GM18517 (cell line): ENCODE results near the gene STK32A.
"Not testable (repeated sequence)": the region's sequence is repeated elsewhere in the genome, so short reads cannot be mapped to it uniquely, and the experiment has no call there.

Experiments
- ATAC-seq: cut with Tn5 transposase; IDR thresholded peaks from one replicate; pipeline ENCODE4 v1.9.1; 2021; ENCODE audit warnings: mild to moderate bottlenecking, moderate library complexity; ENCODE audit not compliant: unreplicated experiment

STK32A gene

GRCh38 chr5:147341345-147341744 is 106.5 kb downstream of the STK32A start:
- no peak for ATAC-seq

DNA sequence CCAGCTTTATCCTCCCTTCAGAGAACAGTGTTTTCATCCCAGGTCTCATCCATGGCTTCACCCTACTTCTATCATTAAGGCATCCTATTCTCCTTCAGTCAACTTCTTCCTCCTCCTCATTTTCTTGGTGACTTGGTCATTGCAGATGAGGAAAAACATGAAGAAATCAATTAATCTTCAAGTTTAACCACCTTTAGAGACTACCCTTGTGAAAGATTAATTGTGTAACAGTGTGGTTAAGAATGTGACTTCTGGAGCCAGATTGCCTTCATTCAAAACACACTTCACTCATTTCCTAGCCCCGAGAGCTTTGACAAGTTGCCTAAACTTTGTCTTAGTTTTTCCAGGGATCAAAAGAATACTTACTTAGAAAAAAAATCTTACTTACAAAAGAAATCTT is 110.0 kb downstream of the STK32A start:
- ATAC-seq = no peak

DNA sequence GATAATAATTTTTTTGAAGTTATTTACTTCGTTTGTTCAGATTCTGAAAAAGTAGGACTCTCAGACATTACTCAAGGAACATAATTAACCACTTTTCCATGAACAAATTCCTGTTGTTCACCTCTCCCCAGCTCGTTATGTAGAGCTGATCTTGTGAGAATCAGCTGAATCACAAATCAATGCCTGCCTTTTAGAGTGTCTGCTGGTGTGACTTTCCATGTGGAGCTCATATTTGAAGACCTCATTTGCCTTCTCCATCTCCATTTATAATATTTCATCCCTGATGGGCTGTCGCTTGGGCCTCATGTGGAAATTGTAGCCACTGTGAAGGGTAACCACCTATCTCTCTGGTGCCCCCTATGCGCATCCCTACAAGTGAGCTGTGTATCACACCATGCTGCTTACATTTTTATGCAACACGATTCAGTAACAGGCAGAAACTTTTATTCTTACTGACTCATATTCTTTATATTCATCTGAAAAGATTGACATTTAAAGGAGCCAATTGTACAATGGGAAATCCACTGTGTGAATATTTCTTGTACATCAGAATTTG is 111.3 kb downstream of the STK32A start:
- ATAC-seq = no peak

DNA sequence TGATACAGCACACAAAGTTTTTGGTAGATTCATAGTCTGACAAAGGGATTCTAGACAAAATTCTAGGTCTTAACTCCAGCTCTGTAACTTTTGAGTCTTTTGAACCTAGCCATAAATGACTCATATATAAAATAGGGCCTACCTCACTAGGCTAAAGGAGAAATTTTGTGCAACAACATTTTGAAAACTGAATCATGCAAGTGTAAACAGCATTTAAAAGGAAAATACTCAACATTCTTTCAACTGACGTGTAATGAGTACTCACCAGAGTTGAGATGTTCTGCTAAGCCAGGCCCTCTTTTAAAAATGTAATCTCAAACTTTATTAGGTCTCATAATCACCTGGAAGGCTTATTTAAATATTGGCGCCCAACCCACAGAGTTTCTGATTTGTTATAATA is 113.2 kb downstream of the STK32A start:
- ATAC-seq = no peak

DNA sequence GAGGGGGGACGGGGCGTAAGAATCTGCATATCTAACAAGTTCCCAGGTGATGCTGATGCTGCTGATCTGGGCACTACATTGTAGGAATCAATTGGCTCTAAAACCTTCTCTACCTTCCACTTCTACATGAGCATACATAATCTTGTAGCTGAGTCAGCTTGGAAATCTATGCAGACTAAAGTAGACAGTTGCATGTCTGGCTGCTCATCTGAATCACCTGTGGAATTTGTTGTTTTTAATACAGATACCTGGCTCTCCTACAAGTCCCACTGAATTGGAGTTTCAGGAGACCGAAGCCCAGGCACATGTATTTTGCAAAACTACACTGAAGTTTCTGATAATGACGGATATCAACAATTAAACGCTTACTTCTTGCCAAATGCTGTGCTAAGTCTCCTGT is 113.6 kb downstream of the STK32A start:
- no peak for ATAC-seq

DNA sequence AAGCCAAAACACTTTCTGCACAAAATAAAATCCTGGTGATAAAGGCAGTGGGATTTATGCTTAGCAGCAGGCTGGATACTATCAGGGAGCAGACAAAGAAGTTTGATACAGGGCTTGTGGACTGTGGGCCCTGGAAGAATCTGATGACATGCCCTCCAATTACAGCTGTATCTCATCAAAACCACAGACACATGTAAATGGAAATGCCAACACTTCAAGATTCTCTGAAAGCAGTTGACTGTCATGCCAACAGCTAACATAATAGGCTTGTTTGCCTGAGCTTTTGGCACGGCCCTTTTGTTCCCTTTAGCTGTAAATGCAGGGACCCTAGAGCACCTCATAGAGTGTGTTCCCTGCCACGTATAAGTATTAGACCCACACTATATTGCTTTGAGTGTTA is 114.4 kb downstream of the STK32A start:
- no peak for ATAC-seq

GRCh38 chr5:147359101-147359500 is 124.3 kb downstream of the STK32A start:
- ATAC-seq = no peak

- no peak for ATAC-seq
Measured at GRCh38 chr5:147359581-147359980, 124.8 kb downstream of the STK32A start.

DNA sequence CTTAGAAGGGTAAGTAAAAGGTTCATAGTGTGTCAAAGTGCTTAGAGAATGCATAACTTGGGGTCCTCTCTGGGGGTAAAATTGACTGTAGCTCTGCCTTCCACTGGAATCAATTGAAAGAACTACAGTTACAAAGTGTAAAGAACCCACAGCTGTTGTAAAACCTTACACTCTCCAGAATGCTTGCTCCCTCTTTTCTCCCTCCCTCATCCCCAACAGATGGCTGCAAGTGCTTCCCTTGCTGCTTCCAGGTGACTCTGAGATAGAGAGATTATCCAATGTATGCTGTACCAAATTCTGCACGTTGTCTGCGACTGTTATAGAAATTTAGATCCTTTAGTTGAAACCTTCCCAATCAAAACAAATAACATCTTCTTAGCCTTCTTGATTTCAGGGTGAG is 126.0 kb downstream of the STK32A start:
- no peak for ATAC-seq

DNA sequence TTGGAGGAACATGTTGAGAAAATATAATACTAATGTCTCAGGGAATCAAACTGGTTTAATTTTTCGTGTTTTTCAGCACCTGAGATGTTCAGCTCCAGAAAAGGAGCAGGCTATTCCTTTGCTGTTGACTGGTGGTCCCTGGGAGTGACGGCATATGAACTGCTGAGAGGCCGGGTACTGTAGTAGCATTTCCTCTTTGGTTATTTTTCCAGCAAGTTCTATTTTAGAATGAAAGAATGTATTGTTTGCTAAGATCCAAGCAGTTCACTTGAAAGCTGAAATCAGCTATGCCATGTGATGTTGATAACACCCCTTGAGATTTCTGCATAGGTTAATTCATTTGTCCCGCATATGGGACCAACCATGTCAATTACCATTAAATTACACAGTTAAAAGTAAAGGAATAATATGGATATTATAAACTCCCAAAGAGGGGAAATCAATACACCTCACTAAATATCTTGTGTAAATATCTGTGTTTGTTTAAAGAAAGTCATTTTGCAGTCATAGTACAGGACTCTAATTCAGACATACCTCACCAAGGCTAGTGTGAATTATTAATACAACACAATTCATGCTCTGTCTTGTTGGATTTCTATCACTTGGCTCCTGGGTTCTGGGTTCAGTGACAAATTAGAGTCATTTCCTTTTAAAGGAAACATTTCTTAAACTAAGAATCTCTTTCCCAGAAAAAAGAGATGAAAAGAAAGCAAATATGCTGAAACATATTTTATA is 126.8 kb downstream of the STK32A start:
- ATAC-seq = no peak

DNA sequence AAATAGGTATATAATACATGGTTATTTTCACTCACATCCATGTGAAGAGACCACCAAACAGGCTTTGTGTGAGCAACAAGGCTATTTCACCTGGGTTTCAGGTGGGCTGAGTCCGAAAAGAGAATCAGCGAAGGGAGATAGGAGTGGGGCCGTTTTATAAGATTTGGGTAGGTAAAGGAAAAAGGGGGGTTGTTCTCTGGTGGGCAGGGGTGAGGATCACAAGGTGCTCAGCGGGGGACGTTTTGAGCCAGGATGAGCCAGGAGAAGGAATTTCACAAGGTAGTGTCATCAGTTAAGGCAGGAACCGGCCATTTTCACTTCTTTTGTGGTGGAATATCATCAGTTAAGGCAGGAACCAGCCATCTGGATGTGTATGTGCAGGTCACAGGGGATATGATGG is 132.6 kb downstream of the STK32A start:
- ATAC-seq = not testable (repeated sequence)

DNA sequence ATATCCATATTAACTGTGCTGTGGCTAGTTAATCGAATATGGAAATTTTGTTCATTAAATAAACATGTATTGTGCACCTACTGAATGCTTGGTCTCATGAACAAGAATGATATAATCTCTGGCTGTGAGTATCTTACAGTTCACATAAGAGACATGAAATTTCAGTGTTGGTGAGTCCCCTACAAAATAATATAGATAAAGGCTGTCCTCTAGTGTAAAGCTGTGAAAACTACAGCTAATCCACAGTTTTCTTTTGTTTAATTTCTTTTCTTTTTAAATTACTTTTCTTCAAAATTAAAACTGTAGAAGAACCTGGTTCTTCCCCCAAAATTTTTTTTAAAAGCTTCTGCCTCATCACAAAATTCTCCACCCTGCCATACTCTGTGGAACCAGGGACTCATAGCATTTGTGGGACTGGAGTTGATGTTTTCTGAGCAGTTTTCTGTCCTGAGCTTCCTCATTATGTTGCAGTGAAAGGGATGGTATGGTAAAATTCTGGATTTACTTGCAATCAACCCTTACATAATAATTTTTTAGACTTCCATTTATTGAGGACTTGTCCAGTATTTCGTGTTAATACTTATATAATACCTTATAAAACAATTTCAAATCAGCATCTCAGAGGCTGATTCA is 135.0 kb downstream of the STK32A start:
- no peak for ATAC-seq

- ATAC-seq = no peak
Measured at GRCh38 chr5:147371290-147371689, 136.5 kb downstream of the STK32A start.

DNA sequence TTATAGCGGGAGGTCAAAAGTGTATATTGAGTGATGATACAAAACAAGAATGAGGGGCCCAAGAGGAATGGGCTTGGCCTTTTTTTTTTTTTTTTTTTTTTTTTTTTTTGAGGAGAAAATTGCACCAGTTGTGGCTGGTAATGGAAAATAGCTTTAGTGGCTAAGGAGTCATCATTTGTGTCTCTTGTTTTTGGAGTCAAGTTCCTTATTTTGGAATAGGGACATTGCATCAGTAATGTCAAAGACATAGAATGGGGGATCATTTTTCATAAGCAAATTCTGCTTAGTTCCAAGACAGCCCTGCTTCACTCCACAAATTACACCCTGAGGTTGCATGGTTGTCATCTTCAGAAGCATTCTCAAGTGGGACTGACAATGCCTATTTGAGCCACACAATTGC is 137.4 kb downstream of the STK32A start:
- ATAC-seq = no peak

- ATAC-seq = no peak
Measured at GRCh38 chr5:147373328-147373727, 138.5 kb downstream of the STK32A start.

DNA sequence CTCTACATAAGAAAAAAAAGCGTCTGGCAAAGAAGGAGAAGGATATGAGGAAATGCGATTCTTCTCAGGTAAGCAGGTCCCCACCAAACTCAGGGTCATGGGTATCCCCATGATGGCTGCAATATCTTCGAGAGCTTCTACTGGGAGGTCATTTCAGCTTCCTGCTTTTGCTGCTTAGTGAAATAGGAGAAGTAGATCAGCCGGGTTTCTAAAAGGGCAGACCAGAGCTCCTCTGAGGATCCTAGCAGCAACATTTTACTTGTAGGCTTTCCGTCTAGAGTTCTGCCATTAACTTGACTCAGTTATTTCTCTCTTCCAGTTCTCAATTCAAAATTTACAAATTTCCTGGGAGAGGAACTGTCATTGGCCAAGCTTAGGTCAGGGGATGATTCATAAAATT is 140.3 kb downstream of the STK32A start:
- no peak for ATAC-seq

DNA sequence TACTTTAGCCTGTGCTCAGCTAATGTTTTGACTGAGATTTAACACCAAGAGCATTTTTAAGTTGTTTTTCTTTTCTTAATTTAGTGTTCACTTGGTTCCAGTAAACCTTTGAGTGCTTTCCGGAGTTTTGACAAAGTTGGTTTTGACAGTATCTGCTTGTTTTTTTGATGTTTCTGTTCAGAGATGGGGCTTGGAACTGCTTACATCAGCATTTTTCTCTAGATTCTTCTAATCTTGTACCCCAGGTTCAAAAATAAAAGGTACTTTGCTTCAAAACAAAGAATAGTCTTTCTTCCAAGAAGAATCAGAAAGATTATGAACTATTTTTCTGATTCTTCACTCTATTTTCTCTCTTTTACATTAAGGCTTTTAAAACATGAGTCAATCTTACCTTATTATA is 142.9 kb downstream of the STK32A start:
- ATAC-seq = no peak

GRCh38 chr5:147381555-147381954 is 146.7 kb downstream of the STK32A start:
- ATAC-seq = no peak

GRCh38 chr5:147382776-147383175 is 147.9 kb downstream of the STK32A start:
- no peak for ATAC-seq

GRCh38 chr5:147384346-147385193 is 149.7 kb downstream of the STK32A start:
- no peak for ATAC-seq

- ATAC-seq = no peak
Measured at GRCh38 chr5:147387109-147387508, 152.3 kb downstream of the STK32A start.
